PC-9 (cell line): ENCODE measurements around the gene PCSK7. TPM values are rescaled to one million over a fixed set of nuclear protein-coding genes. Genes with fewer than 3 reads are reported as not detected.

Source experiments
- BruUV-seq: library from RNA; stranded (reverse); fragments of 400-500 nt; replicated peaks from 2 replicates; lab custom pipeline; 2021; lab: Mats Ljungman, UMichigan
- CTCF ChIA-PET: fragments of 300-600 bp; sonication (Branson Sonifier 250); formaldehyde crosslinking; loops from one replicate; lab custom pipeline; 2022; ENCODE audit warnings: antibody characterized with exemption; lab: Charles Lee
- POLR2A ChIA-PET: fragments of 300-600 bp; sonication (Branson Sonifier 250); formaldehyde crosslinking; loops from one replicate; lab custom pipeline; 2022; ENCODE audit warnings: antibody characterized with exemption; ENCODE audit not compliant: unreplicated experiment; lab: Charles Lee
- DNase-seq, 2 experiments: peaks; one replicate each; pipeline versions ENCODE4 v3.0.0 to v3.0.0-alpha.2; 2015 to 2022; ENCODE audit warnings: mixed read lengths in 1 of 2
- H2AFZ ChIP-seq: fragments of 200-600 bp; sonication (generic); 2 replicates; pipeline ENCODE4 v1.8.1; 2017; ENCODE audit warnings: antibody characterized with exemption
- H3F3A ChIP-seq: fragments of 200-600 bp; sonication (generic); 2 replicates; pipeline ENCODE4 v1.8.1; 2017; ENCODE audit warnings: antibody characterized with exemption, mild to moderate bottlenecking, low read depth; ENCODE audit not compliant: insufficient read depth
- H3K27ac ChIP-seq: fragments of 200-600 bp; sonication (generic); 2 replicates; pipeline ENCODE4 v1.6.1; 2016; ENCODE audit warnings: mixed run types
- H3K27me3 ChIP-seq: fragments of 200-600 bp; sonication (generic); 2 replicates; pipeline ENCODE4 v1.6.1; 2016; ENCODE audit warnings: low read depth, mixed run types; ENCODE audit not compliant: insufficient read depth
- H3K36me3 ChIP-seq: fragments of 200-600 bp; sonication (generic); 2 replicates; pipeline ENCODE4 v1.6.1; 2016; ENCODE audit warnings: low read depth, mixed run types
- H3K4me1 ChIP-seq: fragments of 200-600 bp; sonication (generic); replicated peaks from 2 replicates; pipeline ENCODE4 v1.6.1; 2016; ENCODE audit warnings: mixed run types; ENCODE audit not compliant: insufficient read depth
- H3K4me2 ChIP-seq: fragments of 200-600 bp; sonication (generic); 2 replicates; pipeline ENCODE4 v1.6.1; 2017; ENCODE audit warnings: mixed run types
- H3K4me3 ChIP-seq: fragments of 200-600 bp; sonication (generic); 2 replicates; pipeline ENCODE4 v1.6.1; 2016; ENCODE audit warnings: mixed run types
- H3K79me2 ChIP-seq: fragments of 200-600 bp; sonication (generic); 2 replicates; pipeline ENCODE4 v1.6.1; 2017; ENCODE audit warnings: low read depth, mixed run types
- H3K9me2 ChIP-seq: fragments of 200-600 bp; sonication (generic); 2 replicates; pipeline ENCODE4 v1.8.1; 2017; ENCODE audit warnings: mild to moderate bottlenecking; ENCODE audit not compliant: insufficient read depth
- H3K9me3 ChIP-seq: fragments of 200-600 bp; sonication (generic); 2 replicates; pipeline ENCODE4 v1.8.1; 2016; ENCODE audit warnings: low read depth; ENCODE audit not compliant: insufficient read depth
- H4K20me1 ChIP-seq: fragments of 200-600 bp; sonication (generic); 2 replicates; pipeline ENCODE4 v1.8.1; 2017; ENCODE audit not compliant: insufficient read depth
- EZH2 ChIP-seq: fragments of 200-600 bp; sonication (generic); IDR thresholded peaks from 2 replicates; pipeline ENCODE4 v1.8.0; 2017; ENCODE audit warnings: antibody characterized with exemption, low read depth
- intact Hi-C: fragments of 100-400 bp; cut with micrococcal nuclease; formaldehyde crosslinking; loops from one replicate; pipeline ENCODE4 v1.10.0; 2022; ENCODE audit not compliant: unreplicated experiment
- total RNA-seq: library from RNA; stranded (reverse); gene quantifications from 2 replicates; pipeline ENCODE4 v1.2.3, GENCODE V29; 2021
- TF ChIP-seq, protein P1 (sequence below): fragments of 200-600 bp; sonication (generic); conservative IDR thresholded peaks from 2 replicates; pipeline ENCODE4 v1.6.1; 2017; ENCODE audit warnings: mixed run types, antibody characterized with exemption, mild to moderate bottlenecking, moderate library complexity

Gene PCSK7
- total RNA-seq, 1 experiment from 2014 or later = 41.6 TPM

DNA sequence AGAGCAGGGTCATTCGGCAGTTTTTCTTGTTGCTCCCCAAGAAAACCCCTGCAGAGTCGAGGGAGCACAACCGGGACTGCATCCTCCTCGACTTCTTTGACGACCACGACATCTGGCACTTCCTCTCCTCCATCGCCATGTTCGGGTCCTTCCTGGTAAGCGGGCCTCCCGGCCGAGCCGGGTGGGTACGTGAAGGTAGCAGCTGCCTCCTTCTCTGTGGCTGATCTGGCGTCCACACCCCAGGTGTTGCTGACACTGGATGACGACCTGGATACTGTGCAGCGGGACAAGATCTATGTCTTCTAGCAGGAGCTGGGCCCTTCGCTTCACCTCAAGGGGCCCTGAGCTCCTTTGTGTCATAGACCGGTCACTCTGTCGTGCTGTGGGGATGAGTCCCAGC is 36.1 kb downstream of the PCSK7 start:
- Histone ChIP-seq H3K9me2 (no peaks in the 10 kb centered on the region), H3F3A (no peaks in the 10 kb centered on the region), H3K27me3 (no peaks in the 10 kb centered on the region), H3K27ac (no peak overlapping the region), H3K79me2 (no peaks in the 10 kb centered on the region), H3K4me1 (no peaks in the 10 kb centered on the region), H3K4me2 (no peak overlapping the region), H3K36me3 (no peaks in the 10 kb centered on the region), H3K4me3 (no peak overlapping the region), H3K9me3 (no peaks in the 10 kb centered on the region), H2AFZ (no peak overlapping the region), H4K20me1 (no peaks in the 10 kb centered on the region; the same call in 1 of the 2 replicates)
- CTCF ChIA-PET = interaction anchor here (1.0 kb wide), 1 partner anchor 27 kb away, joined by 3 read pairs; no protein-coding TSS in a partner anchor
- BruUV-seq = no TSS peak
- DNase-seq = no peak
- intact Hi-C loops = no loop called here
- POLR2A ChIA-PET = no interaction called here
- no peak for TF ChIP-seq EZH2
- TF ChIP-seq, protein P1, sequence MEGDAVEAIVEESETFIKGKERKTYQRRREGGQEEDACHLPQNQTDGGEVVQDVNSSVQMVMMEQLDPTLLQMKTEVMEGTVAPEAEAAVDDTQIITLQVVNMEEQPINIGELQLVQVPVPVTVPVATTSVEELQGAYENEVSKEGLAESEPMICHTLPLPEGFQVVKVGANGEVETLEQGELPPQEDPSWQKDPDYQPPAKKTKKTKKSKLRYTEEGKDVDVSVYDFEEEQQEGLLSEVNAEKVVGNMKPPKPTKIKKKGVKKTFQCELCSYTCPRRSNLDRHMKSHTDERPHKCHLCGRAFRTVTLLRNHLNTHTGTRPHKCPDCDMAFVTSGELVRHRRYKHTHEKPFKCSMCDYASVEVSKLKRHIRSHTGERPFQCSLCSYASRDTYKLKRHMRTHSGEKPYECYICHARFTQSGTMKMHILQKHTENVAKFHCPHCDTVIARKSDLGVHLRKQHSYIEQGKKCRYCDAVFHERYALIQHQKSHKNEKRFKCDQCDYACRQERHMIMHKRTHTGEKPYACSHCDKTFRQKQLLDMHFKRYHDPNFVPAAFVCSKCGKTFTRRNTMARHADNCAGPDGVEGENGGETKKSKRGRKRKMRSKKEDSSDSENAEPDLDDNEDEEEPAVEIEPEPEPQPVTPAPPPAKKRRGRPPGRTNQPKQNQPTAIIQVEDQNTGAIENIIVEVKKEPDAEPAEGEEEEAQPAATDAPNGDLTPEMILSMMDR = no peak

DNA sequence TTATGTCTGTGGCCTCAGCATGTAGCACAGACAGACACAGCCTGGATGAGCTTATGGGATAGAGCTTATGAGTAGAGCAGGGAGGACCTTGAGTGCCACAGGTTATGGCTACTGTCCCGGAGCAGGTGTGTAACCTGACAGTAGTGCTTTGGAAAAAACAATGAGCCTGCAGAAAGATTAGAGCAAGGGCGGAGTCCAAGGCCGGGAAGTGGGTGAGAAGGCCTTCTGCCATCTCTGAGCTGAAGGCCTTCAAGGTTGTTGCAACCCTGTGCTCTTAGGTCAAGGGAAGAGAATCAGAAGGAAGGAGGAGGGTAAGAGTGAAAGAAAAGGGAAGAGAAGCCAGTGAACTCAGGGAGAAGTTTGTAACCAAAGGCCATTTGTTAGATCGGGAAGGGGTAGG is 36.6 kb downstream of the PCSK7 start:
- Histone ChIP-seq H3K9me3 (no peaks in the 10 kb centered on the region), H4K20me1 (no peaks in the 10 kb centered on the region; the same call in 1 of the 2 replicates), H3K27ac (no peak overlapping the region), H3K27me3 (no peaks in the 10 kb centered on the region), H3F3A (no peaks in the 10 kb centered on the region), H3K9me2 (no peaks in the 10 kb centered on the region), H3K36me3 (no peaks in the 10 kb centered on the region), H3K4me1 (no peaks in the 10 kb centered on the region), H3K4me3 (no peak overlapping the region), H3K4me2 (no peak overlapping the region), H2AFZ (no peak overlapping the region), H3K79me2 (no peaks in the 10 kb centered on the region)
- no TSS peak for BruUV-seq
- no peak for DNase-seq
- intact Hi-C loops = no loop called here
- ChIA-PET POLR2A (no interaction called here), CTCF (interaction anchor here (0.6 to 1.0 kb wide), 2 partner anchors 27 to 55 kb away, joined by 3 to 6 read pairs; no protein-coding TSS in a partner anchor)
- TF ChIP-seq EZH2 = no peak
- TF ChIP-seq, protein P1 = no peak

DNA sequence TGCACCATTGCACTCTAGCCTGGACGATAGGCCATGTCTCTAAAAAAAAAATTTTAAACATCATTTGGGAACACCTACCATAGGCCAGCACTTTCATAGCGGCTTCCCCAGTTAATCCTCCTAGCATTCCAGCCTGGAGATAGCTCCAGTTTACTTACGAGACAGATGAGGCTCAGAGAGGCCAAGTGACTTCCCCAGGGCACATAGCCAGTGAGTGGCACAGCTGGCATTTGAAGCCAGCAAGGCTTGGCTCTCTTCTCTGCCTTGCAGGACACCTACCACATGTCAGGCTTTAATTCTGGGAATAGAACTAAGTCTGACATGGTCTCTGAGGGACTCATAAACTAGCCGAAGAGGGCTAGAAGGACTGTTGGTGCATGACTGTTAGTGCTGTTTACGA is 37.6 kb downstream of the PCSK7 start:
- H3K9me3 ChIP-seq = no peaks in the 10 kb centered on the region
- H3K4me1 ChIP-seq = no peaks in the 10 kb centered on the region
- CTCF ChIA-PET = no interaction called here
- H3K27me3 ChIP-seq = no peaks in the 10 kb centered on the region
- no TSS peak for BruUV-seq
- no peaks in the 10 kb centered on the region for H3F3A ChIP-seq
- no peak for DNase-seq
- no peaks in the 10 kb centered on the region for H3K9me2 ChIP-seq
- POLR2A ChIA-PET = no interaction called here
- intact Hi-C loops = no loop called here
- TF ChIP-seq EZH2 = no peak
- TF ChIP-seq, protein P1 = no peak
- H3K79me2 ChIP-seq = no peaks in the 10 kb centered on the region
- H3K36me3 ChIP-seq = no peaks in the 10 kb centered on the region
- no peak overlapping the region for H3K4me2 ChIP-seq
- no peak overlapping the region for H3K4me3 ChIP-seq
- H2AFZ ChIP-seq = no peak overlapping the region
- H3K27ac ChIP-seq = no peak overlapping the region
- no peaks in the 10 kb centered on the region; the same call in 1 of the 2 replicates for H4K20me1 ChIP-seq
